HG03442 (cell line): ENCODE measurements around the gene ARHGEF33.
A peak's percentile ranks its signal among the peaks of the same experiment; 100 is the strongest.

Experiments used
- ATAC-seq: cut with Tn5 transposase; IDR thresholded peaks from one replicate; pipeline ENCODE4 v1.9.1; 2021; ENCODE audit warnings: mild to moderate bottlenecking, moderate library complexity; ENCODE audit not compliant: unreplicated experiment

Gene ARHGEF33

DNA sequence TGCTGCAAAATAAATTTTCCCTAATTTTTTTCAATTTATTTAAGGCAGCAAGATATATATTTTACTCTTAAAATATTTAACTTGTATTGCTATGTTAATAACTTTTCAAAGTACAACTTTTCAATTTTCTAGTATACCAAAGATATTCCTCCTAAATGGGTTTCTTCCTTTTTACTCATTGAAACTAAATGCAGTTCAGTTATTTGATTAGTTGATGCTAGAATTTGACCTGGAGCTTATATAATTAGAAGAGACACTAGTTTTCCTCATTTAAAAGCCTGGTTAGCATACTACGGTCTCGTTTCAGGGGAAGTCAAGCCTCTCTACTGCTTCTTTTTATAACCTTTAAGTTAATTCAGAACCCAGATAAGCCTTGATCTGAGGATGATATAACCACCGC, at the start of gene ARHGEF33:
ARHGEF33 (plus strand) TSS at position 301 of the 400 bp plus-strand sequence. CDS start 29,573 bp downstream, outside the sequence.
- ATAC-seq, result no peak

DNA sequence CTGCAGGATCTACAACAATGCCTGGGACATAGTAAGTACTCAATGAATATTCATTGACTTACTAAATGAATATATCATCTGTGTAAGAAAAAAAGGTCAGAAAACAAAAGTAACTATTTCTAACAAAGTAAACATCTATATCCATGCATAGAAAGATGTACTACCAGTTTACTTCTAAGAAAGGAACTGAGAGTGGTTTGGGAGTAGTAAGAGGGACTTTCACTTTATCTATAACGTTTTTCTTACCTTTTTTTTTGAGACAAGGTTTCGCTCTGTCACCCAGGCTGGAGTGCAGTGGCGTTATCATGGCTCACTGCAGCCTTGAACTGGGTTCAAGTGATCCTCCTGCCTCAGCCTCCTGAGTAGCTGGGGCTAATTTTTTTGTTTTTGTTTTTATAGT, 39.6 kb upstream of the ARHGEF33 start:
- peak; percentile 91 for ATAC-seq

DNA sequence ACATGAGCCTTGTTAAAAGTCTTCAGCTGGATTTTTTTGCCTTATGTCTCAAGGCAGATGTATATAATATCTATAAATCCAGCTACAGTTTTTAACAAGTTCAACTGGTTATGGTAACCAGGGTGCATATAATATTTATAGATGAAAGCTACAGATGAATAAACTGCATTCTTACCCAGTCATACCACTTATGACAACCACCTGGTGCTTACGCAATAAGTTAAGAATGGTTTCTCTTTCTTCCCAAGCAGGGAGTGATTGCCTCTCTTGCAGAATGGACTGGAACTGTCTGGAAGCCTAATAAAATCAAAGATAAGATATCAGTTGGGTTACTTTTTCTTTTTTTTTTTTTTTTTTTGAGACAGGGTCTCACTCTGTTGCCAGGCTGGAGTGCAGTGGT, 33.5 kb upstream of the ARHGEF33 start:
- ATAC-seq, result no peak

DNA sequence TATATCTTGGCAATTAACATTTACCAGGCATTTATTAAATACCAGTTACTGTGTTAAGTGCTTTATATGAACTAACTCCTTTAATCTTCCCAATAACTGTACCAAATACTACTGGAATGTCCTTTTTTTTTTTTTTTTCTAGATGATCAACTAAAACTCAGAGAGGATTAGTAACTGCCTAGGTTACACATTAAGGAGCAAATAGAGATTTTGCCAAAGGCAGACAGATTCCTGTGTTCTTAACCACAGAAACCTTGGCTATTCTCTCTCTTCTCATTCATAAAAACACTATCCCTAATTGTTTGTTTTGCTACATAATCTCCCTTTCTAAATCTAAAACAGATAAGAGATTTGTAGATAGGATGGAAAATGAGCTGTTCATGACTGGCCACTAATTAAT, 27.2 kb upstream of the ARHGEF33 start:
- no peak for ATAC-seq

DNA sequence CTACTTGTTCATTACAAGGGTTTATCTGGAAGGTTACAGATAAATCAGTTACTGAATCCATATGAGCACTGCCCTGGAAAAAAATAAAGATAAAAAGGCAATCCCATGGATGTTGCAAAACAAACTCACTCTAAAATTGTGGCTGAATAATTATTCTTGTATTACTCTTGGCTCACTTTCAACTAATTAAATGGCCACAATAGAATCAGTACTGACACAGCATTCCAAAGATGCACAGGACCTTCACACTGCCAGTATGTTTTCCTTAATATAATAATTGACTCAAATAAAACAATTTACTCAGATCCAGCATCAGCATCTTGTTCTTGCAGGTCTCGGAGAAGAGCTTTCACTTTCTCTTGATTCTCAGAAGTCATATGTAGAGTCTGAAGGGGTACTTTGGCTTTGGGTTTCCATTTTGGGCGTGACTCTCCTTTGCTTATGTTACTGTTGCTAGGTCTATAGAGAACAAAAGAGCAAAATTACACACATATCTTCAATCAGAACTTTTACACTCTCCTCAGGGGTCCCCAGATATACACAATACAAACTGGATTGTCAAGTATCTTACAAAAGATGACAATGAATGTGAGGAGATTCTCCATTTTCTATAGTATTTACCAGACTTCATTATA, 26.5 kb upstream of the ARHGEF33 start:
- ATAC-seq, result peak; percentile 68

DNA sequence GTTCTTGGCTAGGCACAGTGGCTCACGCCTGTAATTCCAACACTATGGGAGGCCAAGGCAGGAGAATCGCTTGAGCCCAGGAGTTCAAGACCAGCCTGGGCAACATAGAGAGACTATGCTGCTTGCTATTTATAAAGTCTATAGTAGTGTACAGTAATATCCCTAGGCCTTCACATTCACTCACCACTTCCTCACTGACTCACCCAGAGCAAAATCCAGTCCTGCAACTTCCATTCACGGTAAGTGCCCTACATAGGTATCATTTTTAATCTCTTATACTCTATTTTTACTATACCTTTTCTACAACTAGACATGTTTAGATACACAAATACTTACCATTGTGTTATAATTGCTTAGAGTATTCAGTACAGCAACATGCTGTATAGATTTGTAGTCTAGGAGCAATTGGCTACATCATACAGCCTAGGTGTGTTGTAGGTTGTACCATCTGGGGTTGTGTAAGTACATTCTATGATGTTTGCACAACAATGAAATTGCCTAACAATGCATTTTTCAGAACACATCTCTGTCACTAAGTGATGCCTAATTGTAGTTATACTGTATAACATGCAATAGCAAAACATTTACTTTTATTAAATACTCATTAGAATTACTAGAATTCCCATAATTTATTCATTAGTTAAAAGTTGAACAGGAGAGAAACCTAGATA, 22.8 kb upstream of the ARHGEF33 start:
- ATAC-seq, result no peak

DNA sequence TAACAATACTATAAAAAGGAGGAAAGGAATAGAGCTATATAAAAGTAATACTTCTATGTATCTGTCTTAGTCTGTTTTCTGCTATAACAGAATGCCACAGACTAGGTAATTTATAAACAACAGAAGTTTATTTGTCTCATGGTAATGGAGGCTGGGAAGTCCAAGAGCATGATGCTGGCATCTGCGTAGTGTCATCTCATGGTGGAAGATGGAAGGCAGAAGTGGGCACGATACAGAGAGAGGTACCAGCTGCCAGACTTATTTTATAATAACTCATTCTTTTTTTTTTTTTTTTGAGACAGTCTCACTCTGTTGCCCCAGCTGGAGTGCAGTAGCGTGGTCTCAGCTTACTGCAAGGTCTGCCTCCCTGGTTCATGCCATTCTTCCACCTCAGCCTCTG, 18.2 kb upstream of the ARHGEF33 start:
- no peak for ATAC-seq

DNA sequence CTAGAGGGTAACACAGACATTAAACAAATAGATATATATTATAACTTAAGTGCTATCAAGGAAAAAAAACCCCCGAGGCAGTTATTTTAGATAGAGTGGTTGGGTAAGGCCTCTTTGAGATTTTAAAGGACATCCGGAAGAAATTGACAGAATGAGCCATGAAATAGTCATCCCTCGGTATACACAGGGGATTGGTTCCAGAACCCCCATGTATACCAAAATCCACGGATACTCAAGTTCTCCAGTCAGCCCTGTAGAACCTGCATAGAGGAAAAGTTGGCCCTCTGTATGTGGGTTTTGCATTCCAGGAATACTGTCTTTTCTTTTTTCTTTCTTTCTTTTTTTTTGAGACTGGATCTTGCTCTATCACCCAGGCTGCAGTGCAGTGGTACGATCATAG, 15.9 kb upstream of the ARHGEF33 start:
- ATAC-seq, result no peak

DNA sequence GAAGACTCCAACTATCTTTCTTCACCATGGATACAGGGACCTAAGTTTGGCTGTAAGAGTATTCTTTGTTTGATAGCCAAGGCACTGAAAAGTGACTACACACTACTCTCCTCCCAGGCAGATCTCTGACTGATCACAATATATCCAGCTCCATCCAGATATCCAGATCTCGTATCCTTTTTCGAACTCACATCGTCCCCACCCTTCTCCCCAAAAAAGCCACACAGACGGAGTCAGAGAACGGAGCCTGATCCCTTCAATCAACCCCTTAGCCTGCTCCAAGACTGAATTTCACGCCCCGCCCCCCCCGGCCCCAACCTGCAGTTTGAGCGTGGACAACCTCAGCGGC, 14.5 kb upstream of the ARHGEF33 start:
- ATAC-seq, result no peak

DNA sequence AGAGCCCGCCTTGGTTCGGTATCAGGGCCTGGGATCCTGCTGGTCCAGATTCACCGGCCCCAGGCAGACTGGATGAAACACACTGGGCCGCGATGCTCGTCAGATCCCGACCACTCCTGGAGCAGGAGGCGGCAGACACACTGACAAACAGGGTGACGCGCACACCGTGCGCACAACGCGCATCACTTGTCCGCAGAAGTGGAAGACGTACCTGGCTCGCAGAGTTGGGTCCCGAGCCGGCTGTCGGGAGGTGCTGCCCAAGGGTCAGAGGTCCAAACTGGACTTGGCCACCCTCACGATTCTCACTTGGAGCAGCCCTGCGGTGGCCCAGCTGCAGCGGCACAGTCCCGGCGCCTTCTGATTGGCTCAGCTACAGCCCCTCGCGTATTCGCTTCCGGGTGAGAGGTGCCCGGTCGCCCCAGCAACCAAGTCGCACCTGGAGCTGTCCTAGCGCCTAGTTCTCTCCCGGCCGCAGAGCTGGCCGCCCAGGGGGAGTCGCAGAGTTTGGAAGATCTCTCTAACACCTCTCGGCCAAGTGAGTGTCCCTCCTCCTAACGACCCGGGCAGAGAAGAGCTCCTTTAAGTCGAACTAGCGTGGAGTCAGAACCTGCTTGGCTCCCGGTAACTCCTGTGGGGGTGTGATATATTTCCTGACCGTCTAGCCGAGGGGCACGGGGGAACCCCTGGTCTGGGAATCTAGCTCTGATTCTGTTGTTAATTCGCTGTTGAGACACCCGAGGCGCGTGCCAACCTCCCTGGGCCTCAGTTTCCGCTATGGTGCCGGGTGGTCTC, 13.9 kb upstream of the ARHGEF33 start, which contains the start of the genes DHX57 and MORN2:
DHX57 (minus strand) TSS at position 359 of the 792 bp plus-strand sequence. CDS start 7,529 bp downstream, outside the sequence.
MORN2 (plus strand) TSS at position 401 of the 792 bp plus-strand sequence.
- ATAC-seq, result peak; percentile 100

DNA sequence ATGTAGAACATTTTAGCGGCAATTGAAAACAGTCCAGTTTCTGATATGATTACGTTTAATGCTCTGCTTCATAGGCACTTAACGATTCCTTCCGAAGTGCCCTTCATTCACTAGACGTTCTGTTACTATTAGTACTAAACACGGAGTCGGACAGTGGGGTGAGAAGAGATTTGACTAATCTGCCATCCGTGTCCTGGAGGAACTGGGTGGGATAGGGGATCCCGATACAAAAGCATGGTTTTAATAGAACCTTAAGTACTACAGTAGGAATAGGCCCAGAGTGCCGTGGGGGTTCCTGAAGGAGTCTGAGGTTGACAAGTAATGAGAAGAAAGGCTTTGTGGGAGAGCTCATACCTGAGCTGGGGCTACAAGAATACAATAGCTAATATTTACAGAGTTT, 13.3 kb upstream of the ARHGEF33 start:
- no peak for ATAC-seq

DNA sequence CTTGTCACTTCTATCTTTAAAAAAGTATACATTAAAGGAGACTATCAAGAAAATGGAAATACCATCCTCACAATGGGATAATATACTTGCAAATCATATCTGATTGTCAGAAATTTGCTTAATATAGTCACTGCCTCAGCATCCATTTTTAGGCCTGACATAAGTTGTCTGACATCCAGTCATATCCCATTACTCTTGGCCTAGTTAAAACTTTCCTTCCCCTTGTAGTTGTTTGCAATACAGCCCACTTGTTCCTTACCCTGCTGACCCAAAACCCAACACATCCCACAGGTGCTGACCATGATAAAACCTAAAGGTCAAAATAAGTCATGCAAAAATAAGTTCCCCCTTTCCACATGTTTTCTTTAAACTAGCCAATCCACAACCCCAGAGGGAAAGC, 3.6 kb upstream of the ARHGEF33 start:
- ATAC-seq, result no peak

DNA sequence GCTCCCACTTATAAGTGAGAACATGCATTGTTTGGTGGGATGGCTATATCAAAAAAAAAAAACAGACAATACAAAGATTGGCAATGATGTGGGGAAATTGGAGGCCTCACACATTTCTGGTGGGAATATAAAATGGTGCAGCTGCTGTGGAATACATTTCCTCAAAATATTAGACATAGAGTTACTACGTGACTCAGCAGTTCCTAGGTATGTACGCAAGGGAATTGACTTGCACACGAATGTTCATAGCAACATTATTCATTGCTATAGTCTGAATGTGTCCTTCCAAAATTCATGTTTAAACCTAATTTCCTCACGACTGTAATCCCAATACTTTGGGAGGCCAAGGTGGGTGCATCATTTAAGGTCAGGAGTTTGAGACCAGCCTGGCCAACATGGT, 2.3 kb upstream of the ARHGEF33 start:
- no peak for ATAC-seq

DNA sequence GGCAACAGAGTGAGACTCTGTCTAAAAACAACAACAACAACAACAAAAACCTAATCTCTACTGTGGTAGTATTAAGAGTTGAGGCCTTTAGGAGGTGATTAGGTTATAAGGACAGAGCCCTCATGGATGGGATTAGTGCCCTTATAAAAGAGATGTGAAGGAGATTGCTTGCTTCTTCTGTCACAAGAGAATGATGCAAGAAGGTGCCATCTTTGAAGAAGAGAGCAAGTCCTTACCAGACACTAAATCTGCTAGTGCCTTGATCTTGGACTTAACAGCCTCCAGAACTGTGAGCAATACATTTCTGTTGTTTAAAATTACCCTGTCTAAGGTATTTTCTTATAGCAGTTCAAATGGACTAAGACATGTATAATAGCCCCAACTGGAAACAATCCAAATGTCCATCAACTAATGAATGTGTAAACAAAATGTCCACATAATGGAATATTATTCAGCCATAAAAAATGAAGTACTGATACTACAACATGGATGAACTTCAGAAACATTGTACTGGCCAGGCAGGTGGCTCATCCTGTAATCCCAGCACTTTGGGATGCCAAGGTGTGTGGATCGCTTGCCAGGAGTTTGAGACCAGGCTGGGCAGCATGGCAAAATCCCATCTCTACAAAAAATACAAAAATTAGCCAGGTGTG, 1.6 kb upstream of the ARHGEF33 start:
- no peak for ATAC-seq

DNA sequence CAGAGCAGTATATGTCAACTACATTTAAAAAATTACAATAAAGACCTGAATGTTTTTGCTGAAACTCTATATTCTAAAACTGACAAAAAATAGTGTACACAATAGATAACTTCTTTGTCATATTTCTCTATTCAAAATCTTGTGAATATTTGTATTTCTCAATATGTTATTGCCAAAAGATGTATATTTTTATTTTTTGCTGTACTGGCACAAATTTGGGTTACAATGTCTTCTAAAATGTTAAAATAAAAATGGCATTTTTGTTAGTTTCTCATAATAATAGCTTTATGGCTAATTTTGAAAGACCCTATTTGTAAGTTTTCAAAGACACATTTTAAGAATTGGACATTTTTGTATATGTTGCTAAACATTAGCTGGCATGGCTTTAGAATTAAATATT, 630 bp upstream of the ARHGEF33 start:
- no peak for ATAC-seq

DNA sequence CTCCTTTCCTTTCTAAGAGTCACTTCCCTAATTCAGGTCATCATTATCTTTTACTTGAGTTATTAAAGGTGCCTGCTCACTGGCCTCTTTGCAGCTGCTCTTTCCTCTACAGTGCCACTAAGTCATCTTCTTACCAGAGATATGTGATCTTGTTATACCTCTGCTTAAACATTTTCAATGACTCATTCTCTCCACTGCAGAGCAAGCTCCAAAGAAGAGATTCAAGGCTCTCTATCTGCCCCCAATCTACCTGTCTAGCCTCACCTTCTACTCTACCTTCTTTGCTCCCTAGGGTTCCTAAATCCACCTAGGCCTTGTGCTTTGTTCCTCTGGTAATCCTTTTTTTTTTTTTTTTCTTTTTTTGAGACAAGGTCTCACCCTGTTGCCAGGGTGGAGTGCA, 3.1 kb downstream of the ARHGEF33 start:
- ATAC-seq, result no peak

DNA sequence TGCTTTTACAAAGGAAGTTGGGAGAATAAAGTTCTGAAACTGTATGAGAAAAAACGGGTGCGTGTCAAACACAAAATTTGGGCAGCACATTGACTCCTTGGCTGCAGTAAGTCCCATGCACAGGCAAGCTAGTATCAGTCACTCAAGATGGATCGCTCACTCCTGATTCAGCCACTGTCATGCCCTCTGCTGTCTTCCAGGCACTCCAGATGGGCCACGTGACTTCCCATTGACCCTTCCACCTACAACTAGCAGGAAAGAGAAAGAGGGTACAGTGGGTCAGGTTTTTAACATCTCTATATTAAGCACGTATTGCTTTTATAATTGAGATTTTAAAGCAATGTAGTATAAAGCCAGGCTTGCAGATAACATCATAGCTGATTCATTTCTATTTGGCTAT, 8.6 kb downstream of the ARHGEF33 start:
- no peak for ATAC-seq

DNA sequence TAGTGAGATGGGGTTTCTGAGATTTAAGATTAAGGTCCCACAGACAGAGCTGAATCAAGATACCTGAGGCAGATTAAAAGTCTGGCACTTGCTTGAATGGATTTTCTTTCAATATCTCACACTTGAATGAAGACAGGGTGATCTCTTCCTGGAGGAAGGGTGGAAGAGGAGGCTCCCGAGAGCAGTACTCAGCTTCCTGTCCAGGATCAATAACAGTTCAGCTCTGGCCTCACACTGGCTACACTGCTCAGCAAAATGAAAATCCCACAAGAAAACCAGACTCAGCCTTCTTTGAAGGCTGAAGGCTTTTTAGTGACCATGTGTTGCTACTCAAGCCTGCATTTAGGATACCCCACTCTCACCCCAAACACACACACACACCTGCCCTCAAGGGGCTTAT, 11.1 kb downstream of the ARHGEF33 start:
- no peak for ATAC-seq

DNA sequence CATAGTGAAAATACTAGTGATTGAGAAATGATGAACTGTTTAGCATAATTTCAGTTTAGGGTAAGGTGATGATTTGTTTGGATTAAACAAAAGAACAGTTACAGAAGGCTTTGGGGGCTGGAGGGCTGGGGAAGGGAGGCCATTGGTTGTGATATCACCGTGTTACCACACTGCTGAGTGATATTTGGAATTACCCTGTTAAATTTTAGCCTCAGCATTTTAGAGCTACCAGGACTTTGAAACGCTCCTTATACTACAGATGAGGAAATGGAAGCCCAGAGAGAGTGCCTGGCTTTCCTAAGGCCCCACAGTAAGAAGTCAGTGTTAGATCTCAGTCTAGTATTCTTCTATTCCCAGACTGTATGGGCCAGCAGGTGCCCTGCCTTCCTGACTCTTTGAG, 15.6 kb downstream of the ARHGEF33 start:
- no peak for ATAC-seq

DNA sequence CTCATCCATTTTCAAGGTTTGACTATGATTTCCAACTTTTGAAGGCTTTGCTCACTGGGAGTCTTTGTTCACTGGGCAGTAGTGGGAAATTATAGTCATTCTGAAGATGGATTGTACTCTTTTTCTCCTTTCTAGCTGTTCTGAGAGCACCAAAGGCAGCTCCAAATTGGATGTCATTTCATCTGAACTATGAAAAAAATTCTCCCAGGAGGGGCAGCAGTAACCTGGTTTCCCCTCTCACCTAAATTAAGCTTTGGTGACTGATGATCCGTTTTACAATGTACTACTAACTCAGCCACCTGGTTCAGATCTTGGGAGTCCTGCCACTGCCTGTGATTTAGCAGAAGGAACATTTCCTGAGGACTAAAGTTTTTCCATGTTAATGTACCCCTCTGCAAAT, 17.6 kb downstream of the ARHGEF33 start:
- ATAC-seq, result no peak
